Glutamatergic neuron (in vitro differentiated cells): ENCODE results near the gene PLA2G4A. TPM values are rescaled to one million over a fixed set of nuclear protein-coding genes. Genes with fewer than 3 reads are reported as not detected.

Experiments
- DNase-seq: peaks from one replicate; pipeline ENCODE4 v3.0.0; 2022
- H3K27ac Mint-ChIP-seq: one replicate; pipeline ENCODE4 v1.8.0; 2020; ENCODE audit warnings: mild to moderate bottlenecking, mixed read lengths, inconsistent platforms; ENCODE audit not compliant: unreplicated experiment
- H3K27me3 Mint-ChIP-seq: one replicate; pipeline ENCODE4 v1.8.0; 2020; ENCODE audit warnings: mild to moderate bottlenecking, moderate library complexity, mixed read lengths, inconsistent platforms; ENCODE audit not compliant: unreplicated experiment
- H3K36me3 Mint-ChIP-seq: one replicate; pipeline ENCODE4 v1.8.0; 2020; ENCODE audit warnings: mild to moderate bottlenecking, mixed read lengths, inconsistent platforms; ENCODE audit not compliant: unreplicated experiment
- H3K4me1 Mint-ChIP-seq: one replicate; pipeline ENCODE4 v1.8.0; 2020; ENCODE audit warnings: mild to moderate bottlenecking, low read depth, mixed read lengths, inconsistent platforms; ENCODE audit not compliant: unreplicated experiment
- H3K4me3 Mint-ChIP-seq: one replicate; pipeline ENCODE4 v1.8.0; 2020; ENCODE audit warnings: mild to moderate bottlenecking, mixed read lengths, inconsistent platforms; ENCODE audit not compliant: unreplicated experiment
- H3K9me3 Mint-ChIP-seq: one replicate; pipeline ENCODE4 v1.8.0; 2020; ENCODE audit warnings: mild to moderate bottlenecking, moderate library complexity, mixed read lengths, inconsistent platforms; ENCODE audit not compliant: unreplicated experiment
- total RNA-seq: library from RNA; stranded (reverse); fragmentation: NEBNext Ultra II Directional; extraction: Animal tissue kit (Norgen Biotek cat#: 25700); gene quantifications from one replicate; pipeline ENCODE4 v1.2.1, GENCODE V29; 2021; ENCODE audit not compliant: unreplicated experiment
- TF ChIP-seq, protein P1 (sequence below): fragments of 200-600 bp; sonication (generic); IDR thresholded peaks from one replicate; pipeline ENCODE4 v1.5.0; 2021; ENCODE audit not compliant: partially characterized antibody, unreplicated experiment

Gene PLA2G4A
- total RNA-seq, 1 donor from 2014 or later = not detected

GRCh38 chr1:186829686-186830587 is 1.2 kb downstream of the PLA2G4A start:
- Mint-ChIP-seq H3K4me3 (peak overlapping the region; percentile 84), H3K36me3 (no peaks in the 10 kb centered on the region), H3K4me1 (no peaks in the 10 kb centered on the region), H3K9me3 (no peaks in the 10 kb centered on the region), H3K27ac (no peak overlapping the region), H3K27me3 (no peaks in the 10 kb centered on the region)
- no peak for DNase-seq
- TF ChIP-seq, protein P1, sequence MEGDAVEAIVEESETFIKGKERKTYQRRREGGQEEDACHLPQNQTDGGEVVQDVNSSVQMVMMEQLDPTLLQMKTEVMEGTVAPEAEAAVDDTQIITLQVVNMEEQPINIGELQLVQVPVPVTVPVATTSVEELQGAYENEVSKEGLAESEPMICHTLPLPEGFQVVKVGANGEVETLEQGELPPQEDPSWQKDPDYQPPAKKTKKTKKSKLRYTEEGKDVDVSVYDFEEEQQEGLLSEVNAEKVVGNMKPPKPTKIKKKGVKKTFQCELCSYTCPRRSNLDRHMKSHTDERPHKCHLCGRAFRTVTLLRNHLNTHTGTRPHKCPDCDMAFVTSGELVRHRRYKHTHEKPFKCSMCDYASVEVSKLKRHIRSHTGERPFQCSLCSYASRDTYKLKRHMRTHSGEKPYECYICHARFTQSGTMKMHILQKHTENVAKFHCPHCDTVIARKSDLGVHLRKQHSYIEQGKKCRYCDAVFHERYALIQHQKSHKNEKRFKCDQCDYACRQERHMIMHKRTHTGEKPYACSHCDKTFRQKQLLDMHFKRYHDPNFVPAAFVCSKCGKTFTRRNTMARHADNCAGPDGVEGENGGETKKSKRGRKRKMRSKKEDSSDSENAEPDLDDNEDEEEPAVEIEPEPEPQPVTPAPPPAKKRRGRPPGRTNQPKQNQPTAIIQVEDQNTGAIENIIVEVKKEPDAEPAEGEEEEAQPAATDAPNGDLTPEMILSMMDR = no peak

DNA sequence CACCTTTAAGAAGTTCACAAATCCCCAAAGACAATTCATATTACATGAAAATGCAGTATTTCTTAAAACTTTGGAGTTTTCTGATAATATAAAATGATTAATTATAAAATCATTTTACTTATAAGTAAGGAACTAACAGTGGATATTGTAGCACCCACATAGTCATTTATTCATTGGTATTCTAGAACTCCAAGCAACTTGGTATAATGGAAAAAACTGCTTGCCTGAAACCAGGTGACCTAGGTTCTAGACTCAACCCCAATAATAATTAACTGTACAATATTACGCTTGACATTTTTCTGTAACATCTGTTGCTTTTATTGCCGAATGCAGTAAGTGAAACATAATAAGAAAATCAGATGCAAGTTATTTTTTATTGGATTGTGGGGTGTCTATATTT is 2.4 kb downstream of the PLA2G4A start:
- Mint-ChIP-seq H3K27ac (no peak overlapping the region), H3K4me1 (no peaks in the 10 kb centered on the region), H3K4me3 (no peak overlapping the region), H3K9me3 (no peaks in the 10 kb centered on the region), H3K36me3 (no peaks in the 10 kb centered on the region), H3K27me3 (no peaks in the 10 kb centered on the region)
- TF ChIP-seq, protein P1 = no peak
- DNase-seq = no peak

DNA sequence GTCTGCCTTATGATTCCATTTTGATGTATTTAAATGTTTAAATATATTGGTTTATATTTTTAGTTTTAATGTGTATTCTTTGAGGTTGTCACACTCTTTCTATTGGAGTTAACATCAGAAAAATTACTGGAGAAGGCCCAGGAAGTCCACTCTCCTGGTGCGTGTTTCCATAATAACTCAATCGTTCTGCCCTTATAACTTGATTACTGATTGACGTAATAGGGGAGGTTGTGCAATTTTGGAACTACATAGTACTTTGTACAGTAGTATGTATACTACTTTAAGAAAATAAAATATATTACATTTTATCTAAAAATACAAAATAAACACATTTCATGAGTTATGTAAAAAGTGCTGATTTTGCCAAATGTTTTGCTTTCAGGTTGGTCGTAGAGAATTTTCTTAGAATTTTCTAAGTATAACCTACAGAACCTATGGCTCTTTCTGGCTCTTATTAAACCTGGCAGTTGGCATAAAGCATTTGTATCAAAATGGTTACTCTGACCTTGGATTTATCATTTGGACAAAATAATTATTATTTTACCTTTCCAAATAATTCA is 5.7 kb downstream of the PLA2G4A start:
- no peak overlapping the region for H3K27ac Mint-ChIP-seq
- DNase-seq = no peak
- H3K4me1 Mint-ChIP-seq = no peaks in the 10 kb centered on the region
- TF ChIP-seq, protein P1 = no peak
- H3K36me3 Mint-ChIP-seq = no peaks in the 10 kb centered on the region
- no peak overlapping the region for H3K4me3 Mint-ChIP-seq
- H3K9me3 Mint-ChIP-seq = no peaks in the 10 kb centered on the region
- H3K27me3 Mint-ChIP-seq = no peaks in the 10 kb centered on the region

DNA sequence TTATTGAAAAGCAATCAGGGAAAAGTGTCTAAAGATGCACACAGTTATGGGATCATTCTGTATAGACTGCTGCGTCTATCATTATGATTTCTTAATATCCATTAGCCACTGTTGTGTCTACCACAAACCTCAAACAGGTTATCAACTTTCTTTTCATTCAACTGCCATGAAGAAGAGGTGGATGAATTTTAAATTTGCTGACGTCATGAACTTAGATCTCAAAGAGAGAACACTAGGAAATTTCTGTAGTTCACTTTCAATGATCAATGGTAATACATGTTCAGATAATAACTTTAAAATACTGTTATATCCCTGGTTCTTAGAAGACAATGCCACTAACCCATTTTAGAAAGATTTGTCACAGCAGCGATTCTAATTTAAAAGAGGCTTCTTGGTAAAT is 6.7 kb downstream of the PLA2G4A start:
- TF ChIP-seq, protein P1 = no peak
- Mint-ChIP-seq H3K9me3 (no peaks in the 10 kb centered on the region), H3K36me3 (no peaks in the 10 kb centered on the region), H3K27ac (no peak overlapping the region), H3K4me3 (no peak overlapping the region), H3K27me3 (no peaks in the 10 kb centered on the region), H3K4me1 (no peaks in the 10 kb centered on the region)
- DNase-seq = no peak

DNA sequence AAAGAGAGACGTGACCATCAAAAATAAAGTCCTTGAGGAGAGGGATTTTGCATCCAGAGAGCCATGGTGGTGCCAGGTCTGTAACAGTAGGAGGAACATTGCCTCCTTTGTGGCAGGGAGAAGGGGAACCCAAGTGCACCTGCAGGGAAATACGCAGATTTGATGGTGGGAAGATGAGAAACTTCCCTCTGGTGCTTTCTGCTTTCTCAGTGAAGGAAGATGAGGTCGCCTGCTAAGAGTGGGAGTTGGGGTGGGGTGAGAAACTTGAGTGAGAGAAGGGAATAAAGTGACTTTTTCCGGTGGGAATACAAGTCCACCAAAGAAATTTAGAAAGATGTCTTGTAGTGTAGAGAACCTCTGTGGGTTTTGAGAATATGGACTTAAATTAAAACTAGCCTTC is 9.1 kb downstream of the PLA2G4A start:
- H3K36me3 Mint-ChIP-seq = no peaks in the 10 kb centered on the region
- TF ChIP-seq, protein P1 = no peak
- H3K4me1 Mint-ChIP-seq = no peaks in the 10 kb centered on the region
- H3K27ac Mint-ChIP-seq = no peak overlapping the region
- no peaks in the 10 kb centered on the region for H3K27me3 Mint-ChIP-seq
- DNase-seq = no peak
- no peaks in the 10 kb centered on the region for H3K9me3 Mint-ChIP-seq
- H3K4me3 Mint-ChIP-seq = no peak overlapping the region
